MM.1S (cell line): ENCODE results near the gene CDH4.

Experiments used
- DNase-seq: peaks from one replicate; pipeline ENCODE4 v3.0.0-alpha.2; 2015
- H2AFZ ChIP-seq: fragments of 300-600 bp; sonication (generic); 2 replicates; pipeline ENCODE4 v1.6.0; 2016; ENCODE audit warnings: antibody characterized with exemption, low read length
- H3F3A ChIP-seq: fragments of 300-600 bp; sonication (generic); 2 replicates; pipeline ENCODE4 v1.6.1; 2016; ENCODE audit warnings: mild to moderate bottlenecking, antibody characterized with exemption, low read length, moderate library complexity, mixed read lengths; ENCODE audit not compliant: insufficient read depth
- H3K27ac ChIP-seq: fragments of 300-600 bp; sonication (generic); 2 replicates; pipeline ENCODE4 v1.5.1; 2016; ENCODE audit warnings: mild to moderate bottlenecking, low read length
- H3K27me3 ChIP-seq: fragments of 300-600 bp; sonication (generic); replicated peaks from 2 replicates; pipeline ENCODE4 v1.6.0; 2016; ENCODE audit warnings: low read length; ENCODE audit not compliant: insufficient read depth
- H3K36me3 ChIP-seq: fragments of 300-600 bp; sonication (generic); replicated peaks from 2 replicates; pipeline ENCODE4 v1.6.1; 2016; ENCODE audit warnings: mild to moderate bottlenecking, low read length, mixed read lengths; ENCODE audit not compliant: insufficient read depth
- H3K4me1 ChIP-seq: fragments of 300-600 bp; sonication (generic); 2 replicates; pipeline ENCODE4 v1.6.1; 2016; ENCODE audit warnings: low read length, mixed read lengths
- H3K4me2 ChIP-seq: fragments of 300-600 bp; sonication (generic); 2 replicates; pipeline ENCODE4 v1.6.0; 2016; ENCODE audit warnings: low read depth, low read length
- H3K4me3 ChIP-seq: fragments of 300-600 bp; sonication (generic); 2 replicates; pipeline ENCODE4 v1.5.1; 2016; ENCODE audit warnings: low read length, mixed read lengths
- H3K79me2 ChIP-seq: fragments of 300-600 bp; sonication (generic); 2 replicates; pipeline ENCODE4 v1.6.1; 2016; ENCODE audit warnings: mixed run types, low read length, mixed read lengths
- H3K9ac ChIP-seq: fragments of 300-600 bp; sonication (generic); 2 replicates; pipeline ENCODE4 v1.6.1; 2016; ENCODE audit warnings: low read length, mixed read lengths
- H3K9me2 ChIP-seq: fragments of 300-600 bp; sonication (generic); replicated peaks from 2 replicates; pipeline ENCODE4 v1.6.1; 2016; ENCODE audit warnings: mild to moderate bottlenecking, low read length, mixed read lengths; ENCODE audit not compliant: insufficient read depth
- H3K9me3 ChIP-seq: fragments of 300-600 bp; sonication (generic); replicated peaks from 2 replicates; pipeline ENCODE4 v1.6.1; 2016; ENCODE audit warnings: mild to moderate bottlenecking, low read length, mixed read lengths; ENCODE audit not compliant: insufficient read depth
- H4K20me1 ChIP-seq: fragments of 300-600 bp; sonication (generic); 2 replicates; pipeline ENCODE4 v1.6.1; 2016; ENCODE audit warnings: mild to moderate bottlenecking, low read length, moderate library complexity, mixed read lengths; ENCODE audit not compliant: insufficient read depth
- EZH2 ChIP-seq: fragments of 300-600 bp; sonication (generic); optimal IDR thresholded peaks from 2 replicates; pipeline ENCODE3; 2017; ENCODE audit warnings: low read depth, mild to moderate bottlenecking, antibody characterized with exemption, low read length, mixed read lengths
- EZH2phosphoT487 ChIP-seq: fragments of 300-600 bp; sonication (generic); IDR thresholded peaks from 2 replicates; pipeline ENCODE4 v1.6.1; 2018; ENCODE audit warnings: antibody characterized with exemption, low read length
- TF ChIP-seq, protein P1 (sequence below): fragments of 300-600 bp; sonication (generic); IDR thresholded peaks from 2 replicates; pipeline ENCODE4 v1.5.1; 2016; ENCODE audit warnings: antibody characterized with exemption, low read length, mixed read lengths

CDH4 gene

GRCh38 chr20:61576372-61576771 is 324.3 kb downstream of the CDH4 start:
- H3K27ac ChIP-seq = no peak overlapping the region
- no peaks in the 10 kb centered on the region for H3F3A ChIP-seq
- H3K9me3 ChIP-seq = no peaks in the 10 kb centered on the region
- H3K4me2 ChIP-seq = no peak overlapping the region
- H3K9me2 ChIP-seq = no peaks in the 10 kb centered on the region
- H3K27me3 ChIP-seq = peaks cover 43% of the 10 kb centered on the region
- no peaks in the 10 kb centered on the region for H3K79me2 ChIP-seq
- no peaks in the 10 kb centered on the region for H3K36me3 ChIP-seq
- H3K4me3 ChIP-seq = no peak overlapping the region
- H2AFZ ChIP-seq = no peak overlapping the region
- TF ChIP-seq EZH2 (no peak), EZH2phosphoT487 (no peak)
- TF ChIP-seq, protein P1, sequence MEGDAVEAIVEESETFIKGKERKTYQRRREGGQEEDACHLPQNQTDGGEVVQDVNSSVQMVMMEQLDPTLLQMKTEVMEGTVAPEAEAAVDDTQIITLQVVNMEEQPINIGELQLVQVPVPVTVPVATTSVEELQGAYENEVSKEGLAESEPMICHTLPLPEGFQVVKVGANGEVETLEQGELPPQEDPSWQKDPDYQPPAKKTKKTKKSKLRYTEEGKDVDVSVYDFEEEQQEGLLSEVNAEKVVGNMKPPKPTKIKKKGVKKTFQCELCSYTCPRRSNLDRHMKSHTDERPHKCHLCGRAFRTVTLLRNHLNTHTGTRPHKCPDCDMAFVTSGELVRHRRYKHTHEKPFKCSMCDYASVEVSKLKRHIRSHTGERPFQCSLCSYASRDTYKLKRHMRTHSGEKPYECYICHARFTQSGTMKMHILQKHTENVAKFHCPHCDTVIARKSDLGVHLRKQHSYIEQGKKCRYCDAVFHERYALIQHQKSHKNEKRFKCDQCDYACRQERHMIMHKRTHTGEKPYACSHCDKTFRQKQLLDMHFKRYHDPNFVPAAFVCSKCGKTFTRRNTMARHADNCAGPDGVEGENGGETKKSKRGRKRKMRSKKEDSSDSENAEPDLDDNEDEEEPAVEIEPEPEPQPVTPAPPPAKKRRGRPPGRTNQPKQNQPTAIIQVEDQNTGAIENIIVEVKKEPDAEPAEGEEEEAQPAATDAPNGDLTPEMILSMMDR = no peak
- H4K20me1 ChIP-seq = no peaks in the 10 kb centered on the region
- H3K4me1 ChIP-seq = no peaks in the 10 kb centered on the region
- no peak for DNase-seq
- H3K9ac ChIP-seq = no peak overlapping the region

DNA sequence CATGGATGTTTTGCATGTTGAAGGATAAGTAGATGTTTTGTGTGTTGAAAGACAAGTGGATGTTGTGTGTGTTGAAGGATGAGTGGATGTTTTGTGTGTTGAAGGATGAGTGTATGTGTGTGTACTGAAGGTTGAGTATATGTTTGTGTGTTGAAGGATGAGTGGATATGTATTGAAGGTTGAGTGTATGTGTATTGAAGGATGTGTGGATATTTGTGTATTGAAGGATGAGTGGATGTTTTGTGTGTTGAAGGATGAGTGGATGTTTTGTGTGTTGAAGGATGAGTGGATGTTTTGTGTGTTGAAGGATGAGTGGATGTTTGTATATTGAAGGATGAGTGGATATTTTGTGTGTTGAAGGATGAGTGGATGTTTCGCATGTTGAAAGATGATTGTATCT is 325.0 kb downstream of the CDH4 start:
- Histone ChIP-seq H3K9me3 (no peaks in the 10 kb centered on the region), H3K27me3 (peaks cover 49% of the 10 kb centered on the region), H2AFZ (no peak overlapping the region), H3K4me1 (no peaks in the 10 kb centered on the region), H4K20me1 (no peaks in the 10 kb centered on the region), H3K79me2 (no peaks in the 10 kb centered on the region), H3K4me3 (no peak overlapping the region), H3F3A (no peaks in the 10 kb centered on the region), H3K9me2 (no peaks in the 10 kb centered on the region), H3K27ac (no peak overlapping the region), H3K4me2 (no peak overlapping the region), H3K9ac (no peak overlapping the region), H3K36me3 (no peaks in the 10 kb centered on the region)
- DNase-seq = no peak
- no peak for TF ChIP-seq EZH2
- TF ChIP-seq, protein P1 = no peak
- TF ChIP-seq EZH2phosphoT487 = no peak

DNA sequence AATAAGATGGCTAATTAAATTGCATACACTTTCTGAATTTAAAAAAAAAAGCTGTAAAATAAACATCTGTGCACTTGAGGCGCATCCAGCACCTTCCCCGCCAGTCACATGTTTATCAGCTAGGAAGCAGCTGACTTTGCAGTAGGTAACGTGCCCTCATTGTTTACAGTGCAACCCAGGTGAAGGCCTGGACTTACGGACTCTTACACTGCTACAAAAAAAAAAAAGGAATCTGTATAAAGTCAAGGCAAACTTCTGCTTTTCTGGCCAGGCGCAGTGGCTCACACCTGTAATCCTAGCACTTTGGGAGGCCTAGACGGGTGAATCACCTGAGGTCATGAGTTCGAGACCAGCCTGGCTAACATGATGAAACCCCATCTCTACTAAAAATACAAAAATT is 327.8 kb downstream of the CDH4 start:
- no peaks in the 10 kb centered on the region for H3F3A ChIP-seq
- peaks cover 53% of the 10 kb centered on the region for H3K27me3 ChIP-seq
- H4K20me1 ChIP-seq = no peaks in the 10 kb centered on the region
- no peak overlapping the region for H3K4me3 ChIP-seq
- no peak overlapping the region for H2AFZ ChIP-seq
- H3K9ac ChIP-seq = no peak overlapping the region
- H3K36me3 ChIP-seq = no peaks in the 10 kb centered on the region
- H3K79me2 ChIP-seq = no peaks in the 10 kb centered on the region
- no peaks in the 10 kb centered on the region for H3K9me2 ChIP-seq
- H3K4me2 ChIP-seq = no peak overlapping the region
- no peak for DNase-seq
- no peak overlapping the region for H3K27ac ChIP-seq
- TF ChIP-seq, protein P1 = no peak
- TF ChIP-seq EZH2phosphoT487 (no peak), EZH2 (no peak)
- no peaks in the 10 kb centered on the region for H3K9me3 ChIP-seq
- no peaks in the 10 kb centered on the region for H3K4me1 ChIP-seq
